HG02884 (cell line): ENCODE measurements around the gene RAB34.

Source experiments
- ATAC-seq: cut with Tn5 transposase; IDR thresholded peaks from one replicate; pipeline ENCODE4 v1.9.1; 2021; ENCODE audit warnings: mild to moderate bottlenecking, moderate library complexity; ENCODE audit not compliant: unreplicated experiment

RAB34 gene

GRCh38 chr17:28688481-28688880, 29.2 kb downstream of the RAB34 start:
- no peak for ATAC-seq

GRCh38 chr17:28686296-28686695, 31.4 kb downstream of the RAB34 start:
- no peak for ATAC-seq

GRCh38 chr17:28685366-28685765, 32.3 kb downstream of the RAB34 start:
- ATAC-seq, result no peak

GRCh38 chr17:28684963-28685362, 32.7 kb downstream of the RAB34 start:
- ATAC-seq, result no peak

- ATAC-seq, result no peak
These were observed 35.0 kb downstream of the RAB34 start for GRCh38 chr17:28682655-28683054.

- ATAC-seq, result no peak
These were observed 41.7 kb downstream of the RAB34 start for GRCh38 chr17:28675980-28676379.

GRCh38 chr17:28675490-28675889, 42.2 kb downstream of the RAB34 start:
- no peak for ATAC-seq

GRCh38 chr17:28669918-28670317, 47.8 kb downstream of the RAB34 start:
- no peak for ATAC-seq

- ATAC-seq, result no peak
These were observed 49.8 kb downstream of the RAB34 start for GRCh38 chr17:28667870-28668269.

GRCh38 chr17:28665994-28666393, 51.7 kb downstream of the RAB34 start:
- no peak for ATAC-seq
